Gastrocnemius medialis (tissue), 4 donors: ENCODE data around the gene PRKG1.

Experiments
- POLR2A ChIP-seq, 2 donors: fragments of 450-650 bp; IDR thresholded peaks; one replicate each; pipeline ENCODE4 v1.6.1; 2017; ENCODE audit warnings: antibody characterized with exemption in 2 of 2, mild to moderate bottlenecking in 2 of 2, moderate library complexity in 2 of 2
- TF ChIP-seq, protein P1 (sequence below), 5 experiments: fragments of 450-650 bp in 3 of 5; fragments of 200-600 bp in 2 of 5; sonication (generic) in 2 of 5; IDR thresholded peaks in 4 of 5; conservative IDR thresholded peaks in 1 of 5; 1 replicate in 4 of 5; 2 replicates in 1 of 5; pipeline ENCODE4 v1.5.1; 2016 to 2019; ENCODE audit warnings: antibody characterized with exemption in 5 of 5, mild to moderate bottlenecking in 3 of 5, moderate library complexity in 3 of 5

DNA sequence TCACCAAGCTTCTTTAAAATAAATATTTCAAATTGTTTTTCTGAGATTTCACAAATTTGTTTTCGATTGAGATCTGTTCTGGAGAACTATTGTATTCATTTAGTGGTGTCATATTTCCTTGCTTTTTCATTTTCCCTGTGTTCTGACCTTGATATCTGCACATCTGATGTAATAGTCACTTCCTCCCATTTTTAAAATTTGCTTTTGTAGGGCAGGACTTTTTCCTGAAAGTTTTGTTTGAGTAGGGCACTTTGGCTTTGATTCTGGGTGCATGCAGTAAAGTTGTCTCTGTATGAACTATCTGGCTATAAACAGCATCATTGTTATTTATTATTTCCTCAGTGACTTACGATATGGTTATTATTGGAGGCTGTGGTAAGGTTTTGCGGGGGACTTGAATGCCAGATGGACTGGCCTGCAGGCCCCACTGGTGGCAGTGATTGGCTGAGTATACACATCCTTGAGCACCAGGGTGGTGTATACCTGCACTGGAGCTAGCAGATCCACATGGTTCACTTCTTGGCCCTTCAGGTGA, 541.5 kb downstream of the PRKG1 start:
- TF ChIP-seq POLR2A (IDR thresholded peaks at IDR 0.05): no peak
- TF ChIP-seq, protein P1, sequence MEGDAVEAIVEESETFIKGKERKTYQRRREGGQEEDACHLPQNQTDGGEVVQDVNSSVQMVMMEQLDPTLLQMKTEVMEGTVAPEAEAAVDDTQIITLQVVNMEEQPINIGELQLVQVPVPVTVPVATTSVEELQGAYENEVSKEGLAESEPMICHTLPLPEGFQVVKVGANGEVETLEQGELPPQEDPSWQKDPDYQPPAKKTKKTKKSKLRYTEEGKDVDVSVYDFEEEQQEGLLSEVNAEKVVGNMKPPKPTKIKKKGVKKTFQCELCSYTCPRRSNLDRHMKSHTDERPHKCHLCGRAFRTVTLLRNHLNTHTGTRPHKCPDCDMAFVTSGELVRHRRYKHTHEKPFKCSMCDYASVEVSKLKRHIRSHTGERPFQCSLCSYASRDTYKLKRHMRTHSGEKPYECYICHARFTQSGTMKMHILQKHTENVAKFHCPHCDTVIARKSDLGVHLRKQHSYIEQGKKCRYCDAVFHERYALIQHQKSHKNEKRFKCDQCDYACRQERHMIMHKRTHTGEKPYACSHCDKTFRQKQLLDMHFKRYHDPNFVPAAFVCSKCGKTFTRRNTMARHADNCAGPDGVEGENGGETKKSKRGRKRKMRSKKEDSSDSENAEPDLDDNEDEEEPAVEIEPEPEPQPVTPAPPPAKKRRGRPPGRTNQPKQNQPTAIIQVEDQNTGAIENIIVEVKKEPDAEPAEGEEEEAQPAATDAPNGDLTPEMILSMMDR (IDR thresholded peaks at IDR 0.05 in 4 of 5, conservative IDR thresholded peaks at IDR 0.05 in 1 of 5): no peak
